ENCODE data around the gene ZFP69B.
A peak's percentile ranks its signal among the peaks of the same experiment; 100 is the strongest.
"Not testable (repeated sequence)": the region's sequence is repeated elsewhere in the genome, so short reads cannot be mapped to it uniquely, and the experiment has no call there.

The ZFP69B gene

DNA sequence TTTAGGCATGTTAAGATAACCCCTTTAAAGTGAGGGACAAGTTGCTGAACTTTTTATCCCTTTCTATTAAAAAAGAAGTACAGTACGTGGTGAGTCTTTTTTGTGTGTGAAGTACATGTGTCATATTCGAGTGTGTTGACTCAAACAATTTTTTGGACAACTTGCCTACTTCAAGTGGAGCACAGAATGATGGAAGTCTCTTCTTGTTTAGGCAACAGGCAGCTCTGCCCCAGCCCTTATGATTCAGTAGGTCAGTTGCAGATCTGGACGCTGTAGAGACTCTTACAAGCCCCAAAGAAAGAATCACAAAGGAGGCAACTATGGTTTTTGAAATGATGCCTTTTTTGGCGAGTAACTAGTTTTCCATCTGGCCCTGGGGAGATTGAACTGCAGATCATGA lies 14.4 kb upstream of the ZFP69B start:
- no peak for DNase-seq

DNA sequence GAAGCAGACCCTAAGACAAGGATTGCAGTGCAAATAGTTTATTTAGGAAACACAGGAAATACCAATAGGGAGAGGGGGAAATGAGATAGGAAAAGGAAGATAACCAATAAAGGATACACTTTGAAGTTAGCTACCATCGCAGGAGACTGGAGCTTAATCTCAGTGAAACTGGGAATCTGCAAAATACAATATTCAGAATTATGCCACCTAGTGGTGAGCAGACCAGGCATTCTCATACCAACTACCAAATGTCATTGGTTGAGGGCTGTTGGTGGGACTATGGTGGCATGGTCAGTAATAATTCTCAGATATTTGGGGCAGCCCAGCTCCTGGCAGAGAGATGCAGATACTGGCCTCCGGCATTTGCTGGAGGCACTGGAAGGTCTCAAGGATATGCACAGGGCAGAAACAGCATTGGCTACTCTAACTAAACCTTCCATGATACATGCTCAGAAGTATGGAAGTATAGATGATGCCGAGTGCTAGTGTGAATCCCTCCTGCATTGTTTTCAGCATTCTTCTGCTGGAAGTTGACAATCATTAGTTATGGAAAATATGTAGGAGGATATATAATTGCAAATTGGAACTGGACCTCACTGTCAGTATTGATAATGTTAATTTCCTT lies 11.8 kb upstream of the ZFP69B start:
- no peak for DNase-seq

DNA sequence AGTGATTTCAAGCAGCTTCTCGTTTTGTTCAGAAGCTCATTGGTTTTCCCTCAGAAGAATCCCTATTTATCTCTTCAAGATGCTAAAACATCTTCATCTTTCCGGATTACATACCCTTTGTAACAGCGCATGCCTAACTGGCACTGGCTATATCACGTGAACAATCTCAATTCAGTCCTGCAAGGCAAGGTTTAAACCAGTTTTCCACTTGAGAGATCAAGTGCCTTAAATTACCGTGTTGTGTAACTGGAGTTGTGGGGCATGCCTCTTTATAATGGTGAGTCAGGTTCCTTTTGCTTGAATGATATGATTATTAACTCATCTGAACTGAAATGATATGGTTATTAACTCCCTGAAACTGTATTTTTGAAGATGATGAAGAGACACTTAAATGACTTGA lies 11.0 kb upstream of the ZFP69B start:
- no peak for DNase-seq

DNA sequence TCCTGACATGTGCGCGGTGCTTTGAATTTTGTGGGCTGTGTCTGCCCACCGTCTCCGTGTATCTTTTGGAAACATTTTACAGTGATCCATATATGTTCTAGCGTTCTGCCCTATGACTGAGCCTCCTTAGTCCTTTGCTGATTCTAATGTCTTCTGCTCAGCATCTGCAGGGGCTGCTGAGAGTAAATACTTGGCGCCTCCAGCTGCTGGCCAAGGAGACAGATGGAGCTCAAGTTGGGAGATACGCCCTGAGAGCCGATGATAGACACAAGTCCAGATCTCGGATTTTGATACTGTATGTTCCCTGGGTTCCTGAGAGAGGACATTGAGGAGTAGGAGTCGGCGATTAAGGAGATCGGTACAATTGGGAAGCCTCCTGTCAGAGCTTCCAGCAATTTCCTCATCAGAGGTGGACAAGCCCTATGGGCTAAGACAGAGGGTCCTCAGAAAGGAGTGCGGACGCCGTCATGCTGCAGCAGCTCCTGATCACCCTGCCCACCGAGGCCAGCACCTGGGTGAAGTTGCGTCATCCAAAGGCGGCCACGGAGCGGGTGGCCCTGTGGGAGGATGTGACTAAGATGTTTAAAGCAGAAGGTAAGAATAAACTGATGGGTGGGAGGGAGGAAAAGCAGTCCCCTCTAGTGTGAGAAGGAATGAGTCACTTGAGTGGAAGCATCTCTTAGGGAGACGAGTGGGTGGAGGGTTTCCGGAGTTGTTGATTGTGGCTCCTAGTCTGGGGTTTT lies 390 bp downstream of the ZFP69B start:
- peak; percentile 64 for DNase-seq

DNA sequence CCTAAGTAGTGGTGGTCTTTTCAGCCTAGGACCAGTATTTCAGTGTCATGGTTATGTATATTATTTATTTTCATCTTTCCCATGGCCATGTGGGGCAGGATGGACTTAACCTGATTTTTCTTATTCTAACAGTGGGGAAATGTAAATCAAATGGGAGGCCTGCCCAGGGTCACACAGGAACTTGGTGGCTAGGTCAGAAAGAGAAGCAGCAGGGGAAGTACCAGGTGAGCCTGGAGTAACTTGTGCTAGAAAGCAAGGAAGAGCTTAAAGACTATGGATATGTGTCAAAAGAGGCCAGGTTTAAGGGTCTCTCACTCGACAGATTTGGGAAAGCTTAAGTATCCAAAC lies 936 bp downstream of the ZFP69B start:
- DNase-seq: no peak

DNA sequence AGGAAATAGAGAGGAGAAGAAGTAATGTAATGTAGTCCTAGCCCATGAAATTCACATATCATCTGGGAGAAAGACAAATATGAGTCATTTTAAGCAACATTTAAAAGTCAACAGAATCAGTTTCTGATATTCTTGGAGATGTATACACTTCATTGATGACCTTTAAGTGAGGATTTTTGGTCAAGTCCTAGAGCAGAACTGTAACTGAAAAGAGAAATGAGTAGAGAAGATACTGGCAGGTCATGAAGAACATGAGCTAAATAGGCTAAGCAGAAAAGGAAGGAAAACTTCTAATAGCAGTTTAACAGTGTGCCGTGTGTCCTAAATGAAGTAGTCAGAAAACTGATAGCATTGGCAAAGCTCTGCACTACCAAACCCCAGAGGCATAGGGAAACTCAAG lies 4.6 kb downstream of the ZFP69B start:
- no peak for DNase-seq

DNA sequence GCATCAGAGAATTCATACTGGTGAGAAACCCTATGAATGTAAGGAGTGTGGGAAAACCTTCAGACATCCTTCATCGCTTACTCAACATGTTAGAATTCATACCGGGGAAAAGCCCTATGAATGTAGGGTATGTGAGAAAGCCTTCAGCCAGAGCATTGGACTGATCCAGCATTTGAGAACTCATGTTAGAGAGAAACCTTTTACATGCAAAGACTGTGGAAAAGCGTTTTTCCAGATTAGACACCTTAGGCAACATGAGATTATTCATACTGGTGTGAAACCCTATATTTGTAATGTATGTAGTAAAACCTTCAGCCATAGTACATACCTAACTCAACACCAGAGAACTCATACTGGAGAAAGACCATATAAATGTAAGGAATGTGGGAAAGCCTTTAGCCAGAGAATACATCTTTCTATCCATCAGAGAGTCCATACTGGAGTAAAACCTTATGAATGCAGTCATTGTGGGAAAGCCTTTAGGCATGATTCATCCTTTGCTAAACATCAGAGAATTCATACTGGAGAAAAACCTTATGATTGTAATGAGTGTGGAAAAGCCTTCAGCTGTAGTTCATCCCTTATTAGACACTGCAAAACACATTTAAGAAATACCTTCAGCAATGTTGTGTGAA lies 12.8 kb downstream of the ZFP69B start:
- no peak for DNase-seq

DNA sequence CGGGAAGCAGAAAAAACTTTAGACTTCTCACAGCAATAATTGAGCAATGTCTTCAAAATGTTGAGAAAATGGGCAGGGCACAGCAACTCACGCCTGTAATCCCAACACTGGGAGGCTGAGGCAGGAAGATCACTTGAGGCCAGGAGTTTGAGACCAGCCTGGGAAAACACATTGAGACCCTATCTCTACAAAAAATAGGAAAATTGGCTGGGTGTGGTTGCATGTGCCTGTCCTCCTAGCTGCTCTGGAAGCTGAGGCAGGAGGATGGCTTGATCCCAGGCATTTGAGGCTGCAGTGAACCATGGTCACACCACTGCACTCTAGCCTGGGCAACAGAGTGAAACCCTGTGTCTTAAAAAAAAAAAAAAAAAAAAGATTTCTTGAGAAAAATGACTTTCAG lies 19.1 kb downstream of the ZFP69B start:
- no peak for DNase-seq

DNA sequence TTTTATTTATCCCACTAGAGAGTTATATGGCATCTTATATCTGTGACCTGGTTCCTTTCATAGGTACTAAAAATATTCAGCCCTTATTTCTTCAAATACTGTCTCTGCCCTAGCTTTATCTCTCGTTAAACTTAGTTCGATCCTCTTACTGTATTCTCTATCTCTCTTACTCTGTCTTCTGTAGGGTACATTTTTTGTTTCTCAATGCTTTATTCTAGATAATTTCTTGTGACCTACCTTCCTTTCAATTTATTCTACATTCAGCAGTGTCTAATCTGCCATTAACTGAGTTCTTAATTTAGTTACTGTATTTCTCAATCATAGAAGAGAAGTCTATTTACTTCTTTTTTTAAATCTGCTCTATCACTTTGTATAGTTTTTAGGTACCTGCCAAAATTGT lies 25.0 kb downstream of the ZFP69B start:
- no peak for DNase-seq

DNA sequence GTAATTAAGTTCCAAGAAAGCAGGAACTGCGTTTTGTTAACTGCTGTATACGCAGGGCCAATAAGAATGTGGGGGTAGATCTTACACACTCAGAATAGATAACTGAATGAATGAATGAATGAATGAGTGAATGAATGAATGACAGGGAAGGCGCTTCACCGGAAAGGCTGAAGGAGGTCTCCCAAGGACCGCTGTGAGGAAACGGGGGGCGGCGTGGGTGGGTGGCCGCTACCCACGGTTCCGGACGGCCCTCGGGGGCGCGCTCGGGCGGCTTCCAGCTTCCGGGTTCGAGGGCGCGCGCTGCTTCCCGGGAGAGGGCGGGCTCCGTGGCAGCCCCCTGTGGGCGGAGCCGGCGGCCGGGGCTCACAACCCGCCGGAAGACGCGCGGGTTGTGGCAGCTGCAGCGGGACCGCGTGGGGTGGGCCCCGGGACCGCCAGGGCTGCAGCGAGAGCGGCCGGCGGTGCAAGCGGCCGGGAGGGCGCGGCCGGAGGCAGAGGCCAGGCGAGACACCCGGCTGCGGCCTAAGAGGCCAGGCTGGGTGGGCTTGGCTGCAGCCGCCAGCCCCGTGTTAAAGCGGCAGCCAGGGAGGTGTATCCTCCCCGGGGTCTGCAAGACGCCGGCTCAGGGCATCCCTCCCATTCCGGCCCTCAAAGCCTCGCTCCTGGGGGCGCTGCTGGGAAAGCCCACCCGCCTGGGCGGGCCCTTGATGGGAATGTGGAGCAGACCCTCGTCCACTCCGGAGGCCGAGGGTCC lies 26.8 kb downstream of the ZFP69B start, which contains the start of gene ZFP69:
Gene ZFP69, plus strand, starts transcription at position 367 of the 754 bp plus-strand sequence. CDS start 2,072 bp downstream, outside the sequence.
- peak; percentile 76 for DNase-seq

DNA sequence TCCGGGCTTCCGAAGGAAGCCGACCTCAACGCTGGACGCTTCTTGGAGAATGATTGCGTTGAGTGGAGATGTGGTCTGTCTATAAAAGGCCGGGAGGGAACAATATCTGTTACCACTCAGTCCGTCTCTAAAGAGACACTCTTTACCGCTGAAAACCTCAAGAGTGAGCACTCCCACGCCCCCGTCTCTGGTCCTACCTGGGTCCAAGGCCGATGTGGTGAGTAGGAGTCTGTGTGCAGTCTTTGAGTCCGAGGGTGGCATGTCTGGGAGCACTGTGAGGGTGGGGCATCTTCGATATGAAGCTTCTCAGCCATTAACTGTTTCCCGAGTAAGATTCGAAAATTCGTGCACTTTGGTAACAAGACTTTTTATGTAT lies 27.4 kb downstream of the ZFP69B start:
- peak; percentile 10 for DNase-seq

DNA sequence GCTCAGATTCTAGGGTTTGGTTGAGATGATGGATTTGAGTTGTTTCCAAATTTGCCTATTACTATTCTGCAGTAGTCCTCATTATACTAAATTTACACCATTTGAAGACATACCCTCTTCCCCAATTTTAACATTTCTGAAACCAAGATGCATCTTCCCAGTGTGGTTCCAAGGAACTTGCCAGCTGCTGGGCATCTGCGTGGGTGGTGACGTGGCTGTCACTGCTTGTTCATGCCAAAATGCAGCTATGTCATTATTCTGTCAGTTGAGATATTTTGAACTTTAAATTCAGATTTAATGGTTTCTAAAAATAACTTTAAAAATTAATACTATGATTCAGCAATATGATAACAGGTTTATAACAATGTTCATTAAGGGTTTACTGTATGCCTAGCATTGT lies 28.0 kb downstream of the ZFP69B start:
- no peak for DNase-seq

DNA sequence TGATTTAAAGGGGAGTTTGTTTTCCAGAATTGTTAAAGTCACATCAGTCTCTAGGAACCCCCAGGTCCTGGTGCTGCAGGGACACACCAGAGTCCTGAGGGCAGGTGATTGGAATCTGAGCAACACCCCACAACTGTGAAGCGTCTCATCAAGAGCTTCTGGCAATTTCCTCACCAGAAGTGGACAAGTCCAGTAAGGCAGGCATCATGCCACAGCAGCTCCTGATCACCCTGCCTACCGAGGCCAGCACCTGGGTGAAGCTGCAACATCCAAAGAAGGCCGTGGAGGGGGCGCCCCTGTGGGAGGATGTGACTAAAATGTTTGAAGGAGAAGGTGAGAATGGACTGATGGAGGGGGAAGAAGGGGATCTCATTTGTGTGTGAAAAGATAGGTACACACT lies 28.9 kb downstream of the ZFP69B start:
- DNase-seq: no peak

DNA sequence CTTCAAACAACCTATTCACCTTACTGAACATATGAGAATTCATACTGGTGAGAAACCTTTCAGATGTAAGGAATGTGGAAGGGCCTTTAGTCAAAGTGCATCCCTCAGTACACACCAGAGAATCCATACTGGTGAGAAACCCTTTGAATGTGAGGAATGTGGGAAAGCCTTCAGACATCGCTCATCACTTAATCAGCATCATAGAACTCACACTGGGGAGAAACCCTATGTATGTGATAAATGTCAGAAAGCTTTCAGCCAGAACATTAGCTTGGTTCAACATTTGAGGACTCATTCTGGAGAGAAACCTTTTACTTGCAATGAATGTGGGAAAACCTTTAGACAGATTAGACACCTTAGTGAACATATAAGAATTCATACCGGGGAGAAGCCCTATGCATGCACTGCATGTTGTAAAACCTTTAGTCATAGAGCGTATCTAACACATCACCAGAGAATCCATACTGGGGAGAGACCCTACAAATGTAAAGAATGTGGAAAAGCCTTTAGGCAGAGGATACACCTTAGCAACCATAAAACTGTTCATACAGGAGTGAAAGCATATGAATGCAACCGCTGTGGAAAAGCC lies 45.1 kb downstream of the ZFP69B start:
- no peak for DNase-seq

DNA sequence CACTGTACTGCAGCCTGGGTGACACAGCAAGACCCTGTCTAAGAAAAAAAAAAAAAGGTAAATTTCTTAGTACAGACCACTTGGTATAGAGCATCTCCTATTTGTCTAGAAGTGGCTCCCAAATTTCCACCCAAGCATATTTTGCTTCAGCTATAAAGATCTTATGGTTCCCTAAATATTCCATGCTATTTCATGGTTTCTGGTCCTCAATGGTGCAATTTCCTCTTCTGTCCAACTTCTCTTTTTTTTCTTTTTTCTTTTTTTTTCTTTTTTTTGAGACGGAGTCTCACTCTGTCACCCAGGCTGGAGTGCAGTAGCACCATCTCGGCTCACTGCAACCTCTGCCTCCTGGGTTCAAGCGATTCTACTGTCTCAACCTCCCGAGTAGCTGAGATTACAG lies 52.4 kb downstream of the ZFP69B start:
- not testable (repeated sequence) for DNase-seq

DNA sequence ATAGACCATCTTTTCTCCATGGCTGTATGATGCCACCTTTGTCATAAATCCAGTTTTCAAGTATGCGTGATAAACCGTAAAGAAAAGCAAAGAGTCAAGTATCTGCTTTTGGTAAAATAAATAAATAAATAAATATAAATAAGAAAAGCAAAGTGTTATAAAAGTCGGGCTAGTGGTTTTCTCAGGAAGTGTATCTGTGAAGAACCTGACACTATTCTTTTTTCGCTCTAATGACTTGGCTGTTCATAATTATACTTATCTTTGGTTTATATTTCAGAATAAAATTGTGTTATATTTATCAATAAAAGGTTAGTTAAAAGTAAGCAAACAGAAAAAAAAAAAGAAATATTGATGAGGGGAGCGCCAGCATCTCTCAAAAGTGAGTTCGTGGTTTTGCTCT lies 57.7 kb downstream of the ZFP69B start:
- DNase-seq: no peak

DNA sequence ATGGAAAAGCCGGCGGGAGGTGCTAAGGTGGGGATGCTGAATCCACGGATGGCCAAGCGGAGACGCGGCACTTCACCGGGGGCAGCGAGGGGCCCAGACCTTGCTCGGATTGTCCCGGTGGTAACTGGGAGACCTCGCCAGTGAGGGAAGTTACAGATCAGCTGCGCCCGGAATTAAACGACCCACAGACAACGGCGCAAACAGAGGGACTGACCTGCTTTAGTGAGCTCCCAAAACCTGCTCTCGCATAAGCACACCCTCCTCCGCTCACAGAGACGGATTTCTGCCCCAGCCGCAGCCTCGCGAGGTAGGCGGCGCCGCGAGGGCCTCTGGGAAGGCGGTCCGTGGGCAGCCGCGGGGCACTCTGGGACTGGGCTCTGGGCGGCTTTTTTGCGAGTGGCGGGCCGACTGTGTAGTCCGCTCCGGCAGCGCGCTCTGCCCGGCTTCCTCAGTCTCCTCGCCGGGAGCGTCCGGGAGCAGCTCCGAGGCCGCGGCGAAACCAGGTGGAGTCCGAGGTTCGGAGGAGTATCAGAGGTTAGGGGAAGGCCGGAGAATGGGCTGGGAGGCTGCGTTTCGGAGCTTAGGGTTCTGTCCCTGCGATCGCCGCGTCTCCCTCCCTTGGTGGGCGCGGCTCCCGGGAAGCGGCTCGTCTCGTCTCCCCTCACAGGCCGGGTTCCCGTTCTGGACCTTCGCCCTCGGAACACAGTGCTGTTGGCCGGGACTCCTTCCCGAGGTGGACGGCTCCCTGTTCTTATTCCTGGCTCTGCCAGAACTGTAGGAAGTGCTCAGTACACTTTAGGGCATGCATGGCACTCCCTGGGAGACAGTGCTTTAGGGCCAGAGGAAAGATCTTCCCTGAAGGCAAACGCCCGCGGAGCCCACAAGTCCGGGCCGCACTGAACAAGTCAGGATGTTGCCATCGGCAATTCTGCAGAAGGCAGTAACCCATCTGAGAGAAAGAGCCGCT lies 58.4 kb downstream of the ZFP69B start, which contains the start of gene EXO5:
Gene EXO5, plus strand, starts transcription at position 393 of the 967 bp plus-strand sequence. CDS start 5,778 bp downstream, outside the sequence.
- peak; percentile 78 for DNase-seq

Data from fibroblast of skin of abdomen (primary cell).